IPS-20b (cell line): ENCODE data around the gene BCL11B.

ENCODE experiments used
- H3K27ac ChIP-seq: one replicate; pipeline ENCODE4 v1.5.1; 2013; ENCODE audit warnings: low read length
- H3K27me3 ChIP-seq: 2 replicates; pipeline ENCODE4 v1.6.1; 2013; ENCODE audit warnings: mild to moderate bottlenecking, low read length, inconsistent platforms; ENCODE audit not compliant: insufficient read depth
- H3K36me3 ChIP-seq: 2 replicates; pipeline ENCODE4 v1.6.1; 2013; ENCODE audit warnings: low read depth, mild to moderate bottlenecking, inconsistent platforms, low read length, moderate library complexity; ENCODE audit not compliant: insufficient read depth
- H3K4me1 ChIP-seq: 2 replicates; pipeline ENCODE4 v1.6.1; 2013; ENCODE audit warnings: mild to moderate bottlenecking, control low read depth, inconsistent platforms, low read length, moderate library complexity; ENCODE audit not compliant: insufficient read depth
- H3K4me3 ChIP-seq: 2 replicates; pipeline ENCODE4 v1.5.1; 2013; ENCODE audit warnings: mild to moderate bottlenecking, low read length, inconsistent platforms
- H3K9ac ChIP-seq: 2 replicates; pipeline ENCODE4 v1.6.1; 2013; ENCODE audit warnings: low read depth, mild to moderate bottlenecking, inconsistent platforms, low read length, moderate library complexity
- H3K9me3 ChIP-seq: 2 replicates; pipeline ENCODE4 v1.6.1; 2013; ENCODE audit warnings: mild to moderate bottlenecking, low read depth, low read length, inconsistent platforms; ENCODE audit not compliant: insufficient read depth

BCL11B gene

DNA sequence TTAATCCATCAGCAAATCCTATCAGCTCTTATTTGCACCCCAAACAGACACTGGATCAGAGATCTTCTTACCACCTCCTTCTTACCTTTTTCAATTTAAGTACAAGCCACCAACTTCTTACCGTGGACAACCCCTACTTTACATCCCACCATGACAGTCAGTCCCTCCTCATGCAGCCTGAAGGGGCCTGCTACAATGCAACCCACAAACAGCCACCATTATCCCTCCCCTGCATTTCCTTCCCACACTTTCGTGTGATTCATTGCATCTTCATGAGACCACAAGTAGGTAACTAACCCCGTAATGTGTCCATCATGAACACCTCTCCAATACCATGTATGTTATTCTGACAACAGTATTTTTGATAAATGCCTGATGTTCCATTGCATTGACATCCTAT is 108.6 kb downstream of the BCL11B start:
- Histone ChIP-seq H3K4me1 (no peaks in the 10 kb centered on the region), H3K9me3 (no peaks in the 10 kb centered on the region), H3K4me3 (no peak overlapping the region), H3K27ac (no peak overlapping the region), H3K36me3 (no peaks in the 10 kb centered on the region), H3K27me3 (no peaks in the 10 kb centered on the region), H3K9ac (no peak overlapping the region)

DNA sequence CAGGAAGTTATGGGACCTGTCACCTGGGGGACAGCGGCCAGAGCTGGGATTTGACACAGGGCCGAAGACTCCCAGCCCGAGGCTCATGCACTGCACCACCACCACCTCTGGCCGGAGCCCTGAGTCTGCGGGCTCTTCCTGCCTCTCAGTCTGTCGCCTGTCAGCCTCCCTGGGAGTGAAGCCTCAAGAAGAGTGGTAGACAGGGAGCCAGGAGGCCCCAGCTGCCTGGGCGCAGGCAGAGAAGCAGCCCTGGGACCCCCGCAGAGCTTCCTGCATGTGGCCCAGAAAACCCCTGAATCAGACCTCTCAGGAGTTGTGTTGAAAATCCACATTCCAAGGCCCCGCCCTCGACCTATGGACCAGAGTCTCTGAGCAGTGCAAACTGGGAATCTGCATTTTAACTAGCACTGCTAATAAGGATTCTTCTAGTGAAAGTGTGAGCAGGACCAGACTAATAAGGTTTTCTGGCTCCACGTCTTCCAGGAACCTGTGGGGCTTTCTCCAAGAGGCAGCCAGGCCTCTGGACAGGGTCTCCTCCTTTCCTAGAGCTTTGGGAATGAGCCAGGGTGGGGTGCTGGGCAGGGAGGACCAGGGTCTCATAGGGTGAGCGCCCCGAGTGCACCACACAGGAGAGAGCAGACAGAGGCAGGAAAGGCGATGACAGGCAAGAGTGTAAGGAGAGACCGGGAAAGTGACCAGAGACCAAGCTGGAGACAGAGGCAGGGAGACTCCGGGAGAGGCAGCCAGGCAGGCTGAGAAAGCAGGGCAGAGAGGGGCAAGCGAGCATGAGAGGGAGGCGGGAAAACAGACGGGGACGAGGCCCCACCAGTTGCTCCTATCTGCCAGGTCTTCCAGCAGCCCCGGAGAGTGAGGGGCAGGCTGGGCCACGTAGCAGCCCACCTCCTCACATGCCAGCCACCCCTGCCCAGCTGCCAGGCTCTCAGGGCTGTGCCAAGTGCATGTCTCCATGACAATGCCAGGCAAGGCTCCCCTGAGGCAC is 112.4 kb downstream of the BCL11B start:
- H3K9ac ChIP-seq = no peak overlapping the region
- H3K9me3 ChIP-seq = no peaks in the 10 kb centered on the region
- no peak overlapping the region for H3K27ac ChIP-seq
- H3K4me1 ChIP-seq = no peaks in the 10 kb centered on the region
- H3K36me3 ChIP-seq = no peaks in the 10 kb centered on the region
- H3K4me3 ChIP-seq = no peak overlapping the region
- H3K27me3 ChIP-seq = no peaks in the 10 kb centered on the region

DNA sequence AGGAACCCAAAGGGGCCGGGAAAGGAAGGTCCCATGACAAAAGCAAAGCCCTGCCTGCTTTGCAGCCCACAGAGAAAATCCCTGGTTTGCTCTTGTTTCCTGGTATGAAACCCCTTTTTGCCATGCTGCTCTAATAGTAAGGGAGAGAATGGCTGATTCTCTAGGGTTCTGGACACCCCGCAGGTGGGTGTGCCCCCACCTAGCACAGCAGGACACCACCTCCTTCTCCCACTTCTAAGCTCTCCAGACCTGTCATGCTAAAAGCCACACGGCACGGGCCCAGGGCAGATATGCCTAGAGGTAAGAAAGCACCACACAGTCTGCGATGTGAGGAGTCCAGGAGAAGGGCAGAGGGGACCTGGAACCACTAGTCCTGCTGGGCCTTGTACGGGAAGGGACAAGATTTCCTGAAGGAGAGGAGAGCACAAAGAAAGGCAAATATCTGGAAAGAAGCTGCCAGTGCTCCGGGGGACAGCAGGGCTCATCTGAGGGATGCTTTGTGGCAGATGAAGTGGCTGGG is 113.3 kb downstream of the BCL11B start:
- no peaks in the 10 kb centered on the region for H3K27me3 ChIP-seq
- H3K9me3 ChIP-seq = no peaks in the 10 kb centered on the region
- no peaks in the 10 kb centered on the region for H3K36me3 ChIP-seq
- H3K9ac ChIP-seq = no peak overlapping the region
- no peaks in the 10 kb centered on the region for H3K4me1 ChIP-seq
- no peak overlapping the region for H3K27ac ChIP-seq
- H3K4me3 ChIP-seq = no peak overlapping the region

DNA sequence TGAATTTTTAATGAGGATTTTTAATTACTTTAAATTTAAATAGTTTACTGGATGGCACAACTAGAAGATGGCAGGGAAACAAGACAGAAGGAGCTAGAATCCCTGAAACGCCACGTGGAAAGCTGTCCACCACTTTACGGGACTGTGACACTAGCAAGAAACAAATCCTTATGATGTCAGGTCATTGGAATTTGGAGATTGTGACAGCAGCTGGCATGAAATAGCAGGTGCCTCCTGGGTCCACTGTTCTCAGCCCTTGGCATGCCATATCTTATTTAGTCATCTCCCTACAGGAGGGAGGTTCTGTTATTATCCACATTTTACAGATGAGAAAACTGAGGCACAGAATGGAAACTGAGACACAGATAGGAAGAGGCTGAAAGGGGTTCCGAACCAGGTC is 113.8 kb downstream of the BCL11B start:
- no peak overlapping the region for H3K4me3 ChIP-seq
- no peaks in the 10 kb centered on the region for H3K27me3 ChIP-seq
- no peaks in the 10 kb centered on the region for H3K9me3 ChIP-seq
- H3K4me1 ChIP-seq = no peaks in the 10 kb centered on the region
- H3K9ac ChIP-seq = no peak overlapping the region
- no peak overlapping the region for H3K27ac ChIP-seq
- no peaks in the 10 kb centered on the region for H3K36me3 ChIP-seq

DNA sequence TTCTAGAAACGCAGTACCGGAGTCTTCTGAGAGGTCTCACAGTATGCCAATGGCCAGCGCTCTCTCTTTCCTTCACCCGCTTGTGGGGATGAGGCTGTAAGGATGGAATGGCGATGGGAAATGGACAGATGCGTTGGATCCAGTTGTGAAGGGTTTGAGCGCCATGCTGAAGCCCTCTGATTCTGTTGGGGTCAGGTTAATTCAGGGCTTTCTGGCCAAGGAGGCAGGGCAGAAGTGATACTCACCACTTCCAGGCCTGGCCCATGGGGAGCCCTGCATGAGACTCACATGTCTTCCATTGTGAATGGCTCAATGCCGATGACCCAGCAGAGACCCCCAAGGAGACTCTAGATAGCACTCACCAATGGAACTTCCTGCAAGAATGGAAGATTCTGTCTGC is 114.3 kb downstream of the BCL11B start:
- H3K4me3 ChIP-seq = no peak overlapping the region
- no peaks in the 10 kb centered on the region for H3K36me3 ChIP-seq
- H3K4me1 ChIP-seq = no peaks in the 10 kb centered on the region
- no peaks in the 10 kb centered on the region for H3K9me3 ChIP-seq
- H3K27ac ChIP-seq = no peak overlapping the region
- H3K9ac ChIP-seq = no peak overlapping the region
- H3K27me3 ChIP-seq = no peaks in the 10 kb centered on the region

DNA sequence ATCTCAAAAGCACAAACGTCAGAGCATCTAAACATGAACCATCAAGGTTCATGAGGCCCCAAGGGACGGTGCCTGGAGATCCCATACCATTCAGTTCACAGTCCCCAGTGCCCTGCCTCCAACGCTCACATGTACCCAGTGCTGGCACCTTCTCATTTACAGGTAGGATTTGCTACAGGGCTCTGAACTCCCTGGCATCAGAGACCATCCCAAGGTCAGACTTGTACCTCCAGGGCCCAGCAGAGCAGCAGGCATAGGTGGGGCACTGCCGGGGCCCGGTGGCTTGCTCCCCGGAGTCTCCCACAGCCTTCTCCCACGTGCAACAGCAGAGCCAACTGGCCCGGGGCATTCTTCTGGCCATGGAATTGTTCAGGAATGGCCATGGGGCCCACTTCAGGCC is 114.8 kb downstream of the BCL11B start:
- no peak overlapping the region for H3K4me3 ChIP-seq
- H3K27me3 ChIP-seq = no peaks in the 10 kb centered on the region
- no peaks in the 10 kb centered on the region for H3K9me3 ChIP-seq
- no peak overlapping the region for H3K9ac ChIP-seq
- H3K36me3 ChIP-seq = no peaks in the 10 kb centered on the region
- H3K27ac ChIP-seq = no peak overlapping the region
- H3K4me1 ChIP-seq = no peaks in the 10 kb centered on the region

DNA sequence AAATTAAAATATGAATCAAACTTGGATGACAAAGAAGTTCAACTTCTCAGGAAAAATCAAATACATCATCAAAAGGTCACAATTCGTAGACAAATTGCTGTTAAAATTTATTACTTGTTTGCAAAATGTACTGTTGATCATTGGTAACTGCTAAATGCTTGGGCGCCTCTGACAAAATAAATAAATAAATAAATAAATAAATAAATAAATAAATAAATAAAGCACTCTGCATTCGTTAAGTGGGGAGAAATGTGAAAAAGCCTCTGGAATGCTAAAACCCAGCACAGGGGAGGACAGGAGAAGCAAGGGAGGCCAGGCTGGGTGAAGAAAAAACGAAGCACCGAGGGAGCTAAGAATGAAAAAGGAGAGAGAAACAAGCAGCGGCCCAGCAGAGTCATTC is 115.2 kb downstream of the BCL11B start:
- Histone ChIP-seq H3K27ac (no peak overlapping the region), H3K9ac (no peak overlapping the region), H3K4me3 (no peak overlapping the region), H3K4me1 (no peaks in the 10 kb centered on the region), H3K27me3 (no peaks in the 10 kb centered on the region), H3K36me3 (no peaks in the 10 kb centered on the region), H3K9me3 (no peaks in the 10 kb centered on the region)

DNA sequence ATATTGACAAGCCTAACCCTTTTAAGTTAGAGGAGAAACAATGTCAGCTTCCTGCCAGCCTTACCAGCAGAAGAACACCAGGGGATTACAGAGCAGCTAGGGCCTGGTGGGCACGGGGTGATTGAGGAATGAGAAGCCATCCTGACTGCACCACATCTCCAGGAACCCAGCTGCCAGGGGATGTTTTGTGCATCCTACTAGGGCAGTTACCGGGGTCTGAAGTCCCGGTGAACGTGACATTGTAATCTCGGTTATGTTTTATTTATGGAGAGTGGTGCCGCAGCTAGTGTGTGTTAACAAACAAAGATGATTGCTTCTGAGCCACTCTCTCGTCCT is 115.9 kb downstream of the BCL11B start:
- Histone ChIP-seq H3K9me3 (no peaks in the 10 kb centered on the region), H3K27me3 (no peaks in the 10 kb centered on the region), H3K4me1 (no peaks in the 10 kb centered on the region), H3K9ac (no peak overlapping the region), H3K27ac (no peak overlapping the region), H3K36me3 (no peaks in the 10 kb centered on the region), H3K4me3 (no peak overlapping the region)

DNA sequence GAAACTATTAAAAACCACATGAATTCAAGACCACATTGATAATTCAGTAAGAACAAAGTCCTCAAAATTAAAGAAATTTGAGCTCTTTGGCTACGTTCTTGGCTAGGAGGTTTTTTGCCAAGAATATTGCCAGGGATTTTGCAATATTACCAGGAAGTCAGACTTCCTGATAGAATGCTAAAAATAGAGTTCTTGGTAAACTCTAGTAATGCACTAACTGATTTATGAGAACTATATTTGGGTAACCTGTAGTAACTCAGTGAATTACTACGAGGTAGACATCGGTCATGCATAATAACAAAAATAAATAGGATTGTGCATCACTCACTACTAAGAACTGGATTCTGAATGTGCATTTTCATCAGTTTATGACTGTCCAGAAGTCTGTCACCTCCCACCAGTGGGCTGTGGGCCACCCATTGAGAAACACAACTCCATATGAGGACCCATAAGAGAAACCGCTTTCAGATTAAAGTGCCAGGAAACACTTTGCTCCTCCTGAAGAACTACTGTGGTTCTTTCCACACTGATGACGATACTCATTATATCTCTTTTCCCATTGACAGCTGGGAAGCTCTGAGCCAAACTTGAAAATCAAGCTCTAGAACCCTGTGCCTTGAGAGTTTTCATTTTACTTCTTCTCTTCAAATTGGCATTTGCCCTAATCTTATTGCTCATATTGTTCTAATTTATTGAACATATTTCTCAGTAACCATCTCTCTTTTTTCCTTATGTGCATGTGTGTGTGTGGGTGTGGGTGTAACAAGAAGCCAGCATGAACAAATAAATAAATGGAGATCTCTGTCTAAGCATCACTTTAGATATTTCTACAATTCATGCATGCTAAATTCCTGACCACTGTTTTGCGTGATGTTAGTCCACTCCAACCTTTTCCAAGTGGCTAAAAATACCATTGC is 116.6 kb downstream of the BCL11B start:
- no peak overlapping the region for H3K9ac ChIP-seq
- H3K27ac ChIP-seq = no peak overlapping the region
- no peaks in the 10 kb centered on the region for H3K27me3 ChIP-seq
- no peaks in the 10 kb centered on the region for H3K36me3 ChIP-seq
- no peaks in the 10 kb centered on the region for H3K4me1 ChIP-seq
- no peaks in the 10 kb centered on the region for H3K9me3 ChIP-seq
- no peak overlapping the region for H3K4me3 ChIP-seq

DNA sequence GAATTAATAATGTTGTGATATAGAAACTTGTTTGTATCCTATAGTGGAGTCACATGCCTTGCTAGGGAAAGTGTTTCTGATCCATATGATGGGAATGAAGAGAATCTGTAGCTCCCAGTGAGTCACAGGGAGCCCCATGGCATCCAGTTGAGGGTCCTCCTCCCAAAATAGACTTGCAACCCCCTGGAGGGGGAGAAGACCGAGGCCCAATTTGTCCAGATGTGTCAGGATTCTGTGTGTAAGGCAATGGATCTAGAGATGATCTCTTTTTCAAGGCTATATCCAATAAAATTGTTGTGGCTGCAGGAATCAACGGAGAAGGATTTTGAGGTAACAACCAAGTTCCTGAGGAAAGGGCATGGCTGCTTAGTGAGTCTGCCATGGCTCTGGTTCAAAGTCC is 121.8 kb downstream of the BCL11B start:
- no peaks in the 10 kb centered on the region for H3K9me3 ChIP-seq
- H3K36me3 ChIP-seq = no peaks in the 10 kb centered on the region
- no peaks in the 10 kb centered on the region for H3K27me3 ChIP-seq
- no peak overlapping the region for H3K27ac ChIP-seq
- H3K4me3 ChIP-seq = no peak overlapping the region
- no peaks in the 10 kb centered on the region for H3K4me1 ChIP-seq
- no peak overlapping the region for H3K9ac ChIP-seq

DNA sequence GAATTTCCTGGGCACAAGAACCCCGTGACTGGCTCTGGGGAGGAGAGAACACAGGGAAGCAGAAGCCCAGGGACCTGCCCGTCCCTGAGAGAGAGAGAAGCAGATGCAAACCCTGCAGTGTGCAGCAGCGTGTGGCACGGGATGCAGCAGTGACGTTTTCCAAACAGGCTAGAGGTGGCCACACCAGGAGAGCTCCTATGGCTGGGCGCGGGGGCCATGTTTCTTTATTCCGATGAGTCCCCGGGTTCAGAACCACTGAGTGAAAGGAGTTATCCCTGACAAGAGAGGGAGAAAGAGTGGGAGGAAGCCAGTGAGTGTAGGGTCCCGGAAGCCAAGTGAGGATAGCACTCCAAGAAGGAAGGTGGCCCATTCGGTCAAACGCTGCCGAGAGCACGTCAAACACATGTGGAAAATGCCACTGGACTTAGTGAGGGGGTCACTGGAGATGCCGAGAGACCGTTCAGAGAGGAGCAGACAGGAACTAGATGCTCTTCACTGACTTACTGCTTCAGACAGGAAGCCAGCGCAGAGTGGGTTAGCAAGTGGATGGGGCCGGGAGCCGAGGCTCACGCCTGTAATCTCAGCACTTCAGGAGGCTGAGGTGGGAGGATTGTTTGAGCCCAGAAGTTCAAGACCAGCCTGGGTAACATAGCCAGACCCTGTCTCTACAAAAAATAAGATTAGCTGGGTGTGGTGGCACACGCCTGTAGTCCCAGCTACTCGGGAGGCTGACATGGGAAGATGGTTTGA is 123.0 kb downstream of the BCL11B start:
- H3K9me3 ChIP-seq = no peaks in the 10 kb centered on the region
- no peaks in the 10 kb centered on the region; the same call in 1 of the 2 replicates for H3K4me1 ChIP-seq
- H3K4me3 ChIP-seq = no peak overlapping the region
- no peaks in the 10 kb centered on the region for H3K36me3 ChIP-seq
- no peaks in the 10 kb centered on the region for H3K27me3 ChIP-seq
- H3K27ac ChIP-seq = no peak overlapping the region
- H3K9ac ChIP-seq = no peak overlapping the region
